ENCODE results near the gene LY6G6F.

LY6G6F gene

DNA sequence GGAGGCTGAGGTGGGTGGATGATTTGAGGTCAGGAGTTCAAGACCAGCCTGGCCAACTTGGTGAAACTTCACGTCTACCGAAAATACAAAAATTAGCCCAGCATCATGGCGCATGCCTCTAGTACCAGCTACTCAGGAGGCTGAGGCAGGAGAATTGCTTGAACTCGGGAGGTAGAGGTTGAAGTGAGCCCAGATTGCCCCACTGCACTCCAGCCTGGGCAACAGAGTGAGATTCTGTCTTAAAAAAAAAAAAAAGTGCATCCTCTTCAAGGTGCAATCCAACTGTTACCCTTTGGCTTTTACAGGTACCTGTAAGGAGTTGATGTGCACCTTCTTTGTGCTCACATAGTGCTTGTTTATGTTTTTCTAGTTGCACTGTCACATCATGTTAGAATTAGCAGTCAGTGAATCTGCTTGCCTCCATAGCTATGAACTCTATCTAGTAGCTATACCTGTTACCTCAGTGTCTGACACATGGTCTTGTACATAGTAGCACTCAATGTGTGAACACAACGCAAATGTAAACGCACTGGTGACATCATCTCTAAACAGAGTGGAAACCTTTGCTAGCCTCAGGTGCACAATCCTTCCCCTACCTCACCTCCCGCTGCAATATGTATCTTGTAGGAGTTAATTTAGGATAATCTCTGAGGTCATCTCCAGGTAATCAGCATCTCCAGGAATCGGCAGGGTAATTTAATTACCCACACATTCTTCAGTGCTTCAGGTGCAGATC lies 42.8 kb downstream of the LY6G6F start:
- H3K27me3 Mint-ChIP-seq, result no peaks in the 10 kb centered on the region
- DNase-seq (ENCODE audit: low spot score in 2 of 2) (no peak), ATAC-seq (replicated peaks; ENCODE audit: extremely low read depth, poor library complexity, severe bottlenecking) (no peak)
- no peak overlapping the region for H3K27ac Mint-ChIP-seq (ENCODE audit: low read depth)
- no peak overlapping the region for H3K4me3 Mint-ChIP-seq
- H3K4me1 Mint-ChIP-seq, result no peaks in the 10 kb centered on the region
- no peaks in the 10 kb centered on the region for H3K9me3 Mint-ChIP-seq
- H3K36me3 Mint-ChIP-seq (ENCODE audit: insufficient read depth), result peaks cover 8% of the 10 kb centered on the region

GRCh38 chr6:31750411-31751022 lies 43.9 kb downstream of the LY6G6F start:
- DNase-seq (ENCODE audit: low spot score in 2 of 2) (no peak), ATAC-seq (replicated peaks; ENCODE audit: extremely low read depth, poor library complexity, severe bottlenecking) (no peak)
- Mint-ChIP-seq H3K9me3 (no peaks in the 10 kb centered on the region), H3K36me3 (ENCODE audit: insufficient read depth) (peaks cover 8% of the 10 kb centered on the region), H3K4me3 (no peak overlapping the region), H3K27ac (ENCODE audit: low read depth) (no peak overlapping the region), H3K27me3 (no peaks in the 10 kb centered on the region), H3K4me1 (no peaks in the 10 kb centered on the region)

DNA sequence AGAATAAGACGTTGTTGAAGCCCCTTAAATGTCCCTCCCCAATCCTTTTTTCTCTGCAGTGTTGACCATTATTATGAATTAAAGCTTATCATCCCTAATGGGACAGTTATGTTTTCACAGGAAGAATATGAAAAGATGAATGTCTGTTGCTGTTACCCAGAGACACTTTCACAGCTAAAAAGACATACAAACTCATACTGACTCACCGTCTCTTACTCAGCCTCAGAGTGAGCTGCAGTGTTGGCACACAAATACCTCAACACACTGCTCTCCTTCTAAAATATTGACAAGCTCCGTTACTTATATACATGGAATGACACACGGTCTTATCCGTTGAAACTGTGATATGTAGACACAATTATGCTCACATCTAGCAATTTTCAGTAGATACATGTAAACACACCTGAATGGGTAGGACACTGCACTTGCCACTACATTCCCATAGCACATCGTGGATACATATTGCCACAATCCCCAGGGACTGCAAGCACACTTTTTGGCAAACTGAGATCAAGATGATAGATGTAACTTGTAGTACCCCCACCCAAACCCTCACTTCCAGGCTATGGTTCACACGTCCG lies 46.2 kb downstream of the LY6G6F start:
- peaks cover under 1% of the 10 kb centered on the region for H3K4me1 Mint-ChIP-seq
- H3K27ac Mint-ChIP-seq (ENCODE audit: low read depth), result no peak overlapping the region
- no peak for ATAC-seq (replicated peaks; ENCODE audit: extremely low read depth, poor library complexity, severe bottlenecking)
- no peaks in the 10 kb centered on the region for H3K27me3 Mint-ChIP-seq
- DNase-seq (ENCODE audit: low spot score in 2 of 2), result no peak
- peaks cover 4% of the 10 kb centered on the region for H3K36me3 Mint-ChIP-seq (ENCODE audit: insufficient read depth)
- H3K9me3 Mint-ChIP-seq, result no peaks in the 10 kb centered on the region
- H3K4me3 Mint-ChIP-seq, result no peak overlapping the region

GRCh38 chr6:31758281-31758680 lies 51.6 kb downstream of the LY6G6F start:
- Mint-ChIP-seq H3K4me1 (peaks cover 10% of the 10 kb centered on the region), H3K27me3 (no peaks in the 10 kb centered on the region), H3K9me3 (no peaks in the 10 kb centered on the region), H3K4me3 (no peak overlapping the region), H3K36me3 (ENCODE audit: insufficient read depth) (peaks cover 6% of the 10 kb centered on the region), H3K27ac (ENCODE audit: low read depth) (no peak overlapping the region)
- ATAC-seq (replicated peaks; ENCODE audit: extremely low read depth, poor library complexity, severe bottlenecking), result no peak
- no peak for DNase-seq (ENCODE audit: low spot score in 2 of 2)
